Measurements from ENCODE around the gene GPR183.

The GPR183 gene

GRCh38 chr13:99334221-99334620, 27.0 kb upstream of the GPR183 start:
- DNase-seq (ENCODE audit: extremely low spot score), result no peak
- ChIA-PET POLR2A (interaction anchor here (0.6 kb wide), 1 partner anchor 47 kb away, joined by 4 read pairs; no protein-coding TSS in a partner anchor), CTCF (interaction anchor here (0.7 to 2.6 kb wide), 10 partner anchors 10 to 103 kb away, joined by 3 to 8 read pairs (median 4); no protein-coding TSS in a partner anchor)
- TF ChIP-seq CTCF (IDR thresholded peaks at IDR 0.05; ENCODE audit: control extremely low read depth, extremely low read depth, low read depth, missing control alignments), result no peak

GRCh38 chr13:99332456-99332855, 25.3 kb upstream of the GPR183 start:
- CTCF ChIA-PET, result no interaction called here
- TF ChIP-seq CTCF (IDR thresholded peaks at IDR 0.05; ENCODE audit: control extremely low read depth, extremely low read depth, low read depth, missing control alignments), result no peak
- POLR2A ChIA-PET, result no interaction called here
- DNase-seq (ENCODE audit: extremely low spot score), result no peak

GRCh38 chr13:99331881-99332293, 24.7 kb upstream of the GPR183 start:
- no peak for DNase-seq (ENCODE audit: extremely low spot score)
- ChIA-PET POLR2A (no interaction called here), CTCF (interaction anchor here (1.4 to 3.8 kb wide), 3 partner anchors 9 to 103 kb away, joined by 5 to 13 read pairs (median 12); no protein-coding TSS in a partner anchor)
- TF ChIP-seq CTCF (IDR thresholded peaks at IDR 0.05; ENCODE audit: control extremely low read depth, extremely low read depth, low read depth, missing control alignments), result no peak

DNA sequence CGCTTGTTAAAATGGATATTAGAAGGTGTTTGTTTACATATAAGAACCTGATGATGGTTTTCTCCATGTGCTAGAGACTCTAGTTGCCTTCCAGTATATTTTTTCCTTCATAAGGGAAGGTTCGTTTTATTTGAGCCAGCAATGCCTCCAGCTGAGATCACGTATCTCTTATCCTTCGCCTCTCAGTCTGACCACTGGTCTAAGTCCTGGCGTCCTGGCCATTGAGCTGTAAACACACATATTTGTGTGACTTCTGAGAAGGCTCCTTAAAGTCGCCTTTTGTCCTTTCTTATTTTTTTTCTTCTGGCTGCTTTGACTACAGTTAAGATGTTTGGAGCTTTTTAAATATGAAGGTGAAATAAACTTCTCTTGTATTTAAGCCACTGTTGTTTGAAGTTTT, 23.7 kb upstream of the GPR183 start:
- no peak for DNase-seq (ENCODE audit: extremely low spot score)
- TF ChIP-seq CTCF (IDR thresholded peaks at IDR 0.05; ENCODE audit: control extremely low read depth, extremely low read depth, low read depth, missing control alignments), result no peak
- ChIA-PET POLR2A (no interaction called here), CTCF (interaction anchor here (1.0 to 3.8 kb wide), 7 partner anchors 7 to 104 kb away, joined by 3 to 13 read pairs (median 8); no protein-coding TSS in a partner anchor)

DNA sequence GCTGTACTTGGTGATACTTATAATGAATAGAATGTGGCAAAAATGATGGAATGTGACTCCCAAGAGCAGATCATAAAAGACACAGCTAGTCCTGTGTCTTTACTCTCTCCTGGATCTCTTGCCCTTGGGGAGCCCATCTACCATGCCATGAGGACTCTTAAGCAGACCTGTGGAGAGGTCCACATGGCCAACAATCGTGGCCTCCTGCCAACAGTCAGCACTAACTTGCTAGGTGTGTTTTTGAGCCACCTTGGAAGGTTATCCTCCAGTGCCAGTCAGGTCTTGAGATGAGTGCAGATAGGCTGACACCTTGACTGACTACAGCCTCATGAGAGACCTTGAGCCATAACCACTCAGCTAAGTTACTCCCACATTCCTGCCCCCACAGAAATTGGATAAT, 22.3 kb upstream of the GPR183 start:
- ChIA-PET CTCF (interaction anchor here (0.7 to 3.8 kb wide), 10 partner anchors 8 to 58 kb away, joined by 3 to 13 read pairs (median 4); no protein-coding TSS in a partner anchor), POLR2A (no interaction called here)
- DNase-seq (ENCODE audit: extremely low spot score), result no peak
- TF ChIP-seq CTCF (IDR thresholded peaks at IDR 0.05; ENCODE audit: control extremely low read depth, extremely low read depth, low read depth, missing control alignments), result no peak

- TF ChIP-seq CTCF (IDR thresholded peaks at IDR 0.05; ENCODE audit: control extremely low read depth, extremely low read depth, low read depth, missing control alignments), result no peak
These were observed 20.6 kb upstream of the GPR183 start for GRCh38 chr13:99327761-99328160.

More at GRCh38 chr13:99327761-99328160, 20.6 kb upstream of the GPR183 start:
- ChIA-PET POLR2A (no interaction called here), CTCF (no interaction called here)
- DNase-seq (ENCODE audit: extremely low spot score), result no peak
